HG03108 (cell line): ENCODE data around the gene LRRC37A.
"Not testable (repeated sequence)": the region's sequence is repeated elsewhere in the genome, so short reads cannot be mapped to it uniquely, and the experiment has no call there.

Experiments
- ATAC-seq: cut with Tn5 transposase; IDR thresholded peaks from one replicate; pipeline ENCODE4 v1.9.1; 2021; ENCODE audit warnings: moderate library complexity; ENCODE audit not compliant: unreplicated experiment

The LRRC37A gene

GRCh38 chr17:46286764-46287221, 8.1 kb upstream of the LRRC37A start:
- ATAC-seq: not testable (repeated sequence)

- ATAC-seq: not testable (repeated sequence)
Measured at GRCh38 chr17:46287587-46287986, 7.3 kb upstream of the LRRC37A start.

- ATAC-seq: peak; percentile 88
Measured at GRCh38 chr17:46290906-46291546, 3.9 kb upstream of the LRRC37A start.

- not testable (repeated sequence) for ATAC-seq
Measured at GRCh38 chr17:46291618-46292017, 3.3 kb upstream of the LRRC37A start.

GRCh38 chr17:46341220-46341619, 46.3 kb downstream of the LRRC37A start:
- not testable (repeated sequence) for ATAC-seq

- ATAC-seq: not testable (repeated sequence)
Measured at GRCh38 chr17:46342131-46342530, 47.2 kb downstream of the LRRC37A start.

GRCh38 chr17:46348345-46348744, 53.4 kb downstream of the LRRC37A start:
- ATAC-seq: not testable (repeated sequence)

GRCh38 chr17:46349060-46349459, 54.1 kb downstream of the LRRC37A start:
- ATAC-seq: not testable (repeated sequence)

GRCh38 chr17:46353856-46354255, 58.9 kb downstream of the LRRC37A start:
- not testable (repeated sequence) for ATAC-seq

GRCh38 chr17:46361145-46361735, 66.3 kb downstream of the LRRC37A start:
- peak; percentile 47 for ATAC-seq

GRCh38 chr17:46361755-46362154, 66.8 kb downstream of the LRRC37A start, which contains the start of gene ARL17B:
Gene ARL17B (minus strand): TSS chr17:46361766. CDS start chr17:46358397, 3,369 bp downstream.
- peak; percentile 68 for ATAC-seq

- ATAC-seq: not testable (repeated sequence)
Measured at GRCh38 chr17:46367520-46367919, 72.6 kb downstream of the LRRC37A start.

GRCh38 chr17:46372236-46373229, 77.6 kb downstream of the LRRC37A start:
- ATAC-seq: peak; percentile 71

GRCh38 chr17:46373418-46373817, 78.5 kb downstream of the LRRC37A start:
- not testable (repeated sequence) for ATAC-seq

GRCh38 chr17:46383118-46383517, 88.2 kb downstream of the LRRC37A start:
- not testable (repeated sequence) for ATAC-seq

- not testable (repeated sequence) for ATAC-seq
Measured at GRCh38 chr17:46385491-46385890, 90.6 kb downstream of the LRRC37A start.
